ENCODE results near the gene FCHO2. TPM values are rescaled to one million over a fixed set of nuclear protein-coding genes. Genes with fewer than 3 reads are reported as not detected.

FCHO2 gene
- total RNA-seq, 2 donors from 2014 or later, result 2.3 to 2.4 TPM

DNA sequence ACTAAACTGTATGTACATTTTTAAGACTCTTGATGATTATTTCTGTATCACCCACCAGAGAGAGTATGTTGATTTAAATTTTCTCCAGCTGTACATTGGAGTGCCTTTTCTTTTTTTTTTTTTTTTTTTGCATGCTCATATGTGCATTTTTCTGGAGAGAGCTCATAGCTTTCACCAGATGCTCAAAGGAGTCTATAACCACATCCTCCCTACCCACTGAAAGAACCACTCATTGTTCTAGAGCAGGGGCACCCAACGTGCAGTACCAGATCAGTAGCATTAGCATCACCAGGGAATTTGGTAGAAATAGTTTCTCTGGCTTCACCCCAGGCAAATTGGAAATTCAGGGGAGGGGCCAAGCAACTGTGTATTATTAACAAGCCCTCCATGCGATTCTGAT, 110.6 kb downstream of the FCHO2 start:
- no peak for ATAC-seq (replicated peaks in 1 of 2)

DNA sequence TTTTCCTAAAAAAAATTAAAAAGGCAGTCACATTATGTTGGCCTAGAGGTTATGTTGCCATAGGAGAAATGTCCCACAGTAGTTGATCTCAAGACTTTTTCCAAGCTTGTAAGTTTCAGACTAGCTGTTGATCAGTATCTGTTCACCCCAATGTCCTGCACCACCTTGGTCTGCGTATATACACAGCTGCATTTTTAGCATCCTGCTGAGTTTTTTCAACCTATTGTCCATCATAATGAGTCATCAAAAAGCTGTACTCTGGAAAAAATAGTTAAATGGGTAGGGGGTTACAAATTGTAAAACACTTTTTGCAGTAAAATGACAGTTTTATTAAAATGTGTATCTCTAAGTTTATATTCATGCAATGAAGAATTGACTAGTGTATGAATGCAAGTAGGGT, 111.4 kb downstream of the FCHO2 start:
- ATAC-seq (replicated peaks in 1 of 2) (no peak), DNase-seq (no peak)
- no peak overlapping the region for H3K4me3 Mint-ChIP-seq
- no peaks in the 10 kb centered on the region for H3K9me3 Mint-ChIP-seq
- no peaks in the 10 kb centered on the region for H3K36me3 Mint-ChIP-seq (ENCODE audit: insufficient read depth in 2 of 2)
- H3K27ac Mint-ChIP-seq, result no peak overlapping the region
- peaks cover 9% of the 10 kb centered on the region for H3K27me3 Mint-ChIP-seq (ENCODE audit: low read depth)
- no peaks in the 10 kb centered on the region for H3K4me1 Mint-ChIP-seq (ENCODE audit: low read depth)

More for the DNA sequence above, 110.6 kb downstream of the FCHO2 start:
- Mint-ChIP-seq H3K4me1 (ENCODE audit: low read depth) (no peaks in the 10 kb centered on the region), H3K27ac (no peak overlapping the region), H3K4me3 (no peak overlapping the region), H3K36me3 (ENCODE audit: insufficient read depth in 2 of 2) (no peaks in the 10 kb centered on the region), H3K27me3 (ENCODE audit: low read depth) (peaks cover 15% of the 10 kb centered on the region), H3K9me3 (no peaks in the 10 kb centered on the region)
- no peak for DNase-seq

DNA sequence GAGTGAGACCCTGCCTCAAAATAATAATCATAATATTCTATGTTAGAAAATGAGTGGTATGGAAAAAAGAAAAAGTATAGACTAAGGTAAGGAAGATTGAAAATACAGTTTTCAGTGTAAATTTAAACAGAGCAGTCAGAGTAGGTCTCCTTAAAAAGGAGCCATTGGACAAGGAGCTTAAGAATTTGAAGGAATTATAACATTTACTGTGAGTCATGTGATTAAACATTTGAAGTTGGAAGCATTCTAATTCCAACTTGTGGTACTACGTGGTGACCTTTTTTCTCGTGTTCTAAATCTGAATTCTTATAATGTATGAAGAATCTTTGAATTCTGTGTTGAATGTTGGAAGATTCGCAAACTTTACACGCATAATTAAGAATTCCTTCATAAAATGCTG, 125.3 kb downstream of the FCHO2 start:
- Mint-ChIP-seq H3K36me3 (ENCODE audit: insufficient read depth in 2 of 2) (no peaks in the 10 kb centered on the region), H3K4me3 (no peak overlapping the region), H3K4me1 (ENCODE audit: low read depth) (no peaks in the 10 kb centered on the region), H3K27ac (peak overlapping the region; percentile 54), H3K27me3 (ENCODE audit: low read depth) (peaks cover 11% of the 10 kb centered on the region), H3K9me3 (no peaks in the 10 kb centered on the region)
- ATAC-seq (replicated peaks in 1 of 2), result no peak
- DNase-seq, result no peak

DNA sequence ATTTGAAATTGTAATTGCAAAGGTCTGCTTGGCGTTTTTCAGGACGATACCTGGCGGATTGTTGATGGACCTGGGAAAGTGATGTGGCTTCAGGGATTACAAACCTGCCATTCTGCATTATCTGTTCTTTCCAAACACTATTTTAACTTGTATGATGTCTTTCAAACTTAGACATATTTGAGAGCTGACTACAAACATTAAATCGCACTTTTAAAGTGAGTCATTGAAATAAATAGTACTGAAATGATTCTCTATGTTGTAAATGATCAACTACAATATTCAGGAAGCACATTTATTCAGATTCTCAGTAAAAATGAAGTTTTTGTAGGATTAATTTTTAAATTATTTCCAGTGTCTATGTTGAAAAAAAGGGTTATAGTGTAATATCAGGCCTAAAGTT, 132.2 kb downstream of the FCHO2 start:
- no peaks in the 10 kb centered on the region for H3K9me3 Mint-ChIP-seq
- ATAC-seq (replicated peaks in 1 of 2) (no peak), DNase-seq (no peak)
- no peaks in the 10 kb centered on the region for H3K4me1 Mint-ChIP-seq (ENCODE audit: low read depth)
- H3K4me3 Mint-ChIP-seq, result no peak overlapping the region
- H3K27me3 Mint-ChIP-seq (ENCODE audit: low read depth), result peaks cover 36% of the 10 kb centered on the region
- no peak overlapping the region for H3K27ac Mint-ChIP-seq
- no peaks in the 10 kb centered on the region for H3K36me3 Mint-ChIP-seq (ENCODE audit: insufficient read depth in 2 of 2)

DNA sequence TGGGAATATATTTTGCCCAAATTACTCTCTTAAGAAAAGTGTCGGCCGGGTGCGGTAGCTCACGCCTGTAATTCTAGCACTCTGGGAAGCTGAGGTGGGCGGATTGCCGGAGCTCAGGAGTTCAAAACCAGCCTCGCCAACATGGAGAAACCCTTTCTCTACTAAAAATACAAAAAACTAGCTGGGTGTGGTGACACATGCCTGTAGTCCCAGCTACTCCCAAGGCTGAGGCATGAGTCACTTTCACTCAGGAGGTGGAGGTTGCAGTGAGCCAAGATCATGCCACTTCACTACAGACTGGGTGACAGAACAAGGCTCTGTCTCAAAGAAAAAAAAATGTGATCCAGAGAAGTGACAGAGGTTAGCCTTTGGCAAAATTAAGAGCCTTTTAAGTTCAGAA, 138.1 kb downstream of the FCHO2 start:
- DNase-seq (peak; percentile 4 to 5), ATAC-seq (replicated peaks in 1 of 2) (peak; percentile 69 to 70)
- peaks cover 33% of the 10 kb centered on the region for H3K27me3 Mint-ChIP-seq (ENCODE audit: low read depth)
- H3K36me3 Mint-ChIP-seq (ENCODE audit: insufficient read depth in 2 of 2), result peaks cover 0 to 4% of the 10 kb centered on the region in 2 donors
- H3K27ac Mint-ChIP-seq, result no peak overlapping the region
- no peak overlapping the region for H3K4me3 Mint-ChIP-seq
- peaks cover 6% of the 10 kb centered on the region for H3K4me1 Mint-ChIP-seq (ENCODE audit: low read depth)
- H3K9me3 Mint-ChIP-seq, result peaks cover 0 to 2% of the 10 kb centered on the region in 2 donors

DNA sequence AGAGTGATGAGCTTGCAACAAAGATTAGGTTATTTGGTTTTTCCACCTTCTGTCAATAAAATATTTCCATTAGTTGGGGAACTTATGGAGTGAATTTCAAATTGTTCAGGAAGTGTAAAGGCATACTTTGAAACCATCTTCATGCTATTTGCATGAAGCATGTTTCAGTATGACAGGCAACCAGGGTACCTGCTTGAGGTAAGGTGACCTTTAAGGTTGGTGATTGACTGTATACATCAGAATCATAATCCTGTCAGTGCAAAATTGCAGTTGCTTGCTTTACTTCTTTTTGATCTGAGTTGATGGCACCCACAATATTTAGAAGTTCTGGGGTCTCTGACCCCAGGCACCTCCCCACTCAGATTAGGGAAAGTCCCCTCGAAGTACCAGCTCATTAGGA, 138.6 kb downstream of the FCHO2 start:
- peaks cover 6% of the 10 kb centered on the region for H3K4me1 Mint-ChIP-seq (ENCODE audit: low read depth)
- H3K9me3 Mint-ChIP-seq, result peaks cover 0 to 2% of the 10 kb centered on the region in 2 donors
- DNase-seq (no peak), ATAC-seq (replicated peaks in 1 of 2) (peak; percentile 60 to 71)
- no peak overlapping the region for H3K4me3 Mint-ChIP-seq
- H3K27ac Mint-ChIP-seq, result no peak overlapping the region
- H3K27me3 Mint-ChIP-seq (ENCODE audit: low read depth), result peaks cover 38% of the 10 kb centered on the region
- peaks cover 0 to 4% of the 10 kb centered on the region in 2 donors for H3K36me3 Mint-ChIP-seq (ENCODE audit: insufficient read depth in 2 of 2)

DNA sequence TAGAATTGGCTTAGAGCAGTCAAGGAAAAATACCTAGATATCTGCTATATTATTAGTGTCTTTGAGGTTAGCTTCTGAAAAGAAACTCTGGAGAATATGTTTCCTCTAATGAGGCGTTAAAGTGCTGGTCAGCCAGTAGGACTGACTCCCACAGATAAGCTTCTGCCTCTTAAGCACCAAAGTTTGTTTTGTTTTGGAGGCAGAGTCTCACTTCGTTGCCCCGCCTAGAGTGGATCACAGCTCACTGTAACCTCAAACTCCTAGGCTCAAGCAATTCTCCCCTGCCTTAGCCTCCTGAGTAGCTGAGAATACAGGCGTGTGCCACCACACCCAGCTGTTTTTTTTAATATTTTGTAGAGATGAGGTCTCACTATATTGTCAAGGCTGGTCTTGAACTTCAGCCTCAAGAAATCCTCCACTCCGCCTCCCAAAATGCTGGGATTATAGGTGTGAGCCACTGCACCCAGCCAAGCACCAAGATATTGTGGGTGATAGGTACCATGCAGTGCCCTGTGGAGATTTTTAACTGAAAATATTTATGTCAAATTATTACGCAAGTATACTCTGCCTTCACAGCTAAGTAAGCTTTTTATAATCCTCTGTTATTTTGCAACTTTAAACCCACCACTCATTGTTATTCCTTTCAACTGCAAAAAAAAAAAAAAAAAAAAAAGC, 139.9 kb downstream of the FCHO2 start:
- no peak for ATAC-seq (replicated peaks in 1 of 2)
- no peak overlapping the region for H3K4me3 Mint-ChIP-seq

DNA sequence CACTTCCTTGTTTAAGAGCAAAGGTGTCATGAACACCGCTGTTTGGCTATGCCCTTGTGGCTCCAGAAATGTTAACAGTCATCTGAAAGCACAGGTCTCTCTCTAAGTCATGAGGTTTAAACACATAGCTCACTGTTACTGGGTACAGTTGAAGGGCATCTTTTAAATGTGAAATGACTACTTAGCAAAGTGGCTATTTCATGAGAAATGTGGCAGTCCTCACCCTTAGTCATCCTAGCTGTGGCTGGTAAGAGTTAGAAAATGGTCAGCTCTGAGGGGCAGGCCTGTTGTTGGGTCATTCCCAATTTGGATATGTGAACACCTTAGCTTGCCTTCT, 140.4 kb downstream of the FCHO2 start:
- peaks cover 0 to 4% of the 10 kb centered on the region in 2 donors for H3K36me3 Mint-ChIP-seq (ENCODE audit: insufficient read depth in 2 of 2)
- no peak overlapping the region for H3K27ac Mint-ChIP-seq
- peaks cover 0 to 2% of the 10 kb centered on the region in 2 donors for H3K9me3 Mint-ChIP-seq
- ATAC-seq (replicated peaks in 1 of 2), result peak; percentile 25 to 76
- peaks cover 6% of the 10 kb centered on the region for H3K4me1 Mint-ChIP-seq (ENCODE audit: low read depth)
- DNase-seq, result no peak
- peaks cover 49% of the 10 kb centered on the region for H3K27me3 Mint-ChIP-seq (ENCODE audit: low read depth)
- H3K4me3 Mint-ChIP-seq, result no peak overlapping the region

More for the DNA sequence above, 139.9 kb downstream of the FCHO2 start:
- H3K9me3 Mint-ChIP-seq, result peaks cover 0 to 2% of the 10 kb centered on the region in 2 donors
- H3K27me3 Mint-ChIP-seq (ENCODE audit: low read depth), result peaks cover 49% of the 10 kb centered on the region
- no peak for DNase-seq
- H3K36me3 Mint-ChIP-seq (ENCODE audit: insufficient read depth in 2 of 2), result peaks cover 0 to 4% of the 10 kb centered on the region in 2 donors
- H3K27ac Mint-ChIP-seq, result no peak overlapping the region
- peaks cover 6% of the 10 kb centered on the region for H3K4me1 Mint-ChIP-seq (ENCODE audit: low read depth)

DNA sequence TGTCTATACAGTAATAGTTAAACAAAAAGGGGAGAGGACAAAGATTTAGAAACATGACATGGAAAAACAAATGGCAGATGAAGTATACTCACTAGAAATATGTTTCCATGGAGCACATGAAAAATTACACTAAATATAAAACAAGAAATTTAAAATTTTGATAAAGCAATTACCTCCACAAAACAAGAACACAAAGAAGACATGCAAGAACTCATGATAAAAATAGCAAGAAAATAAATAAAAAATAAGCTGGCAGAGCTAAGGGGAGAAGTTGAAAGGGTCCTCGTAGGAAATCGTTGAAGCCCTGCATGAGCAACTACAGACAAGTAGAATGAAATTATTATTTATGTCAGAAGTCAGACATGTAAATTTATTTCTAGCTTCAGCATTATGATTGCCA, 141.9 kb downstream of the FCHO2 start:
- Mint-ChIP-seq H3K4me1 (ENCODE audit: low read depth) (peaks cover 6% of the 10 kb centered on the region), H3K9me3 (peaks cover 0 to 2% of the 10 kb centered on the region in 2 donors), H3K27me3 (ENCODE audit: low read depth) (peaks cover 42% of the 10 kb centered on the region), H3K27ac (no peak overlapping the region), H3K36me3 (ENCODE audit: insufficient read depth in 2 of 2) (peaks cover 0 to 4% of the 10 kb centered on the region in 2 donors), H3K4me3 (no peak overlapping the region)
- no peak for DNase-seq
- ATAC-seq (replicated peaks in 1 of 2), result no peak

DNA sequence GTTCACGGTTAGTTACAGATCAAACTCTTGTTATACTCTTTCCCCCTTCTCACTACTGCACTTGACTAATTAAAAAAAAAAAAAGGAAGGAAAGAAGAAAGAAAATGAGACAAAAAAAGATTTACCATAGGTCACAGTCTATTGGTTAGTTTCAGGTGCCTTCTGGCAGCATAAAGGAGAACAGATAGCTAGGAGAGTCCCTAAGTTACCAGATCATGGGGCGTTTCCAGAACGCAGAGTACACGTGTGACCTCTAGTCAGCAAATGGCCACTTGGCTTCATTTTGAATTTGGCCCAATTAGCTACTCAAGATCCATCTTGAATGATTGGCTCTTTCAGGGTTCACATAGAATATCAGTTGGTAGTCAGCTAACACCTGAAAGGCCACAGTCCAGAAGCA, 144.3 kb downstream of the FCHO2 start:
- Mint-ChIP-seq H3K4me3 (no peak overlapping the region), H3K27me3 (ENCODE audit: low read depth) (peaks cover 49% of the 10 kb centered on the region), H3K36me3 (ENCODE audit: insufficient read depth in 2 of 2) (peaks cover 0 to 4% of the 10 kb centered on the region in 2 donors), H3K4me1 (ENCODE audit: low read depth) (no peaks in the 10 kb centered on the region), H3K27ac (no peak overlapping the region), H3K9me3 (peaks cover 0 to 2% of the 10 kb centered on the region in 2 donors)
- DNase-seq (no peak), ATAC-seq (replicated peaks in 1 of 2) (no peak)

DNA sequence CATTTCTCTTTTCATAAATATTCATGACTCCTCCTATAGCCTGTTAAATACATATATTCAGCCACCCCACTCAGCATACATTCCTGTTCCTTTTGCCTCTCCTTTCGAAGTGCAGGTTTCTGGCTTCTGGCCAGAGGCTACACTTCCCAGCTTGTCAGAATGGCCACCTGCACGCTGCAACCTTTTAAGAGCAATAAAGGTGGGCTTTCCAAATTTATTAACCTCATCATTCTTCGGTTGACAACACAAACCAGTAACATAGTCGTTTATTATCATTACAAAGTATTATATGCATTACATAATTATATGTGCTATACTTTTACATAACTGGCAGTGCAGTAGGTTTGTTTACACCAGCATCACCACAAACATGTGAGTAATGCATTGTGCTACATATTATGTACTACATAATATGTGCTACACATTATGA, 148.0 kb downstream of the FCHO2 start:
- Mint-ChIP-seq H3K27me3 (ENCODE audit: low read depth) (peaks cover 44% of the 10 kb centered on the region), H3K4me1 (ENCODE audit: low read depth) (no peaks in the 10 kb centered on the region), H3K27ac (no peak overlapping the region), H3K36me3 (ENCODE audit: insufficient read depth in 2 of 2) (peaks cover 2% of the 10 kb centered on the region in 2 donors), H3K4me3 (no peak overlapping the region), H3K9me3 (peaks cover 0 to 3% of the 10 kb centered on the region in 2 donors)
- ATAC-seq (replicated peaks in 1 of 2), result no peak
- DNase-seq, result no peak

DNA sequence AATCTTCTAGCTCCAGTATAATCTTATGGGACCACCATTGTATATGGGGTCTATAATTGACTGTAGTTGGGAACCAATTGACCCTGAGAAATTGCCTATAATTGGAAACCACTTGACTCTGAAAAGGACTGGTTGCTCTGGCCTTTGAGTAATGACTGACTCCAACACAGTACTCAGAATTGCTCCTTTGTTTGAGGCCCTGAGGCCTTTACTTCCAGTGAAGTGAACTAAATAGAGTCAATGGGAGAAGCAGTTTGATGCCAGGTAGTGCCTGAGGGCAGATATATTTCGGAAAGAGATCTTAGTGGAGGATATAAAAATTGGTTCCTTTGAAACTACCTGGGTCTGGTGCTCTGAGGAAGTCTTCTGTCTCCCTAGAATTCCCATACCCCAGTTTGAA, 148.5 kb downstream of the FCHO2 start:
- peaks cover 2% of the 10 kb centered on the region in 2 donors for H3K36me3 Mint-ChIP-seq (ENCODE audit: insufficient read depth in 2 of 2)
- H3K9me3 Mint-ChIP-seq, result peaks cover 0 to 3% of the 10 kb centered on the region in 2 donors
- no peak overlapping the region for H3K4me3 Mint-ChIP-seq
- ATAC-seq (replicated peaks in 1 of 2) (no peak), DNase-seq (no peak)
- peaks cover 44% of the 10 kb centered on the region for H3K27me3 Mint-ChIP-seq (ENCODE audit: low read depth)
- H3K27ac Mint-ChIP-seq, result no peak overlapping the region
- no peaks in the 10 kb centered on the region for H3K4me1 Mint-ChIP-seq (ENCODE audit: low read depth)

DNA sequence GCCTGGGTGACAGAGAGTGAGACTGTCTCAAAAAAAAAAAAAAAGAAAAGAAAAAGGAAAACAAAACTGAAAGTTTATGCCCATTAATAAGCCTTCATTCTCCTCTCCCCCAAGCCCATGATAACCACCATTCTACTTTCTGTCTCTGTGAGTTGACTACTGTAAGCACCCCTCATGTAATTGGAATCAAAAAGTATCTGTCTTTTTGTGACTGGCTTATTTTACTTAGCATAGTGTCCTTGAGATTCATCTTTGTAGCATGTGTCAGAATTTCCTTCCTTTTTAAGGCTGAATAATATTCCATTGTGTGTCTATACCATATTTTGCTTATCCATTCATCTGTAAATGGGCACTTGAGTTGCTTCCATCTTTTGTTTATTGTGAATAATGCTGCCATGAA, 150.5 kb downstream of the FCHO2 start:
- H3K27me3 Mint-ChIP-seq (ENCODE audit: low read depth), result peaks cover 51% of the 10 kb centered on the region
- no peak overlapping the region for H3K4me3 Mint-ChIP-seq
- H3K9me3 Mint-ChIP-seq, result peaks cover 0 to 3% of the 10 kb centered on the region in 2 donors
- ATAC-seq (replicated peaks in 1 of 2), result peak in 1 of 2 donors; percentile 15
- H3K4me1 Mint-ChIP-seq (ENCODE audit: low read depth), result no peaks in the 10 kb centered on the region
- H3K36me3 Mint-ChIP-seq (ENCODE audit: insufficient read depth in 2 of 2), result peaks cover 2% of the 10 kb centered on the region in 2 donors
- H3K27ac Mint-ChIP-seq, result no peak overlapping the region
- no peak for DNase-seq

DNA sequence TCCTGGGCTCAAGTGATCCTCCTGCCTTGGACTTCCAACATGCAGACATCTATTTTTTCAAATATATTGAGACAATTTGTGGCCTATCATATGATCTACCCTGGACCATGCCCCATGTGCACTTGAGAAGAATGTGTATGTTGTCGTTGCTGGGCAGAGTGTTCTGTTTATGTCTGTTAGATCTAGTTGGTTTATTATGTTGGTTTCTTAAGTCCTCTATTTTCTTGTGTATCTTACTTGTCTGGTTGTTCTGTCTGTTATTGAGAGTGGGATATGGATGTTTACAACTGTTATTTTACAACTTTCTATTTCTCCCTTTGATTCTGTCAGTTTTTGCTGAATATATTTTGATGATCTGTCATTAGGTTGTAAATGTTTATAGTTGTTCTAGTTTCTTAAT, 154.3 kb downstream of the FCHO2 start:
- H3K27ac Mint-ChIP-seq, result no peak overlapping the region
- H3K4me3 Mint-ChIP-seq, result no peak overlapping the region
- H3K9me3 Mint-ChIP-seq, result peaks cover 0 to 3% of the 10 kb centered on the region in 2 donors
- no peak for ATAC-seq (replicated peaks in 1 of 2)
- peaks cover 2% of the 10 kb centered on the region in 2 donors for H3K36me3 Mint-ChIP-seq (ENCODE audit: insufficient read depth in 2 of 2)
- peaks cover 70% of the 10 kb centered on the region for H3K27me3 Mint-ChIP-seq (ENCODE audit: low read depth)
- no peak for DNase-seq
- H3K4me1 Mint-ChIP-seq (ENCODE audit: low read depth), result no peaks in the 10 kb centered on the region

Data from activated T-cell treated with anti-CD3 and anti-CD28 coated beads, Interleukin-2, amount 50 U/mL, for 72 hours (primary cell).